Osteoblast (primary cell): ENCODE data around the gene SPR. TPM values are rescaled to one million over a fixed set of nuclear protein-coding genes. Genes with fewer than 3 reads are reported as not detected.
A peak's percentile ranks its signal among the peaks of the same experiment; 100 is the strongest.

ENCODE experiments used
- DNase-seq: peaks from one replicate; pipeline ENCODE4 v3.0.0; 2011; ENCODE audit warnings: low spot score, mixed read lengths; ENCODE audit not compliant: insufficient read length; ENCODE audit errors: missing footprints
- H2AFZ ChIP-seq: 2 replicates; pipeline ENCODE4 v1.6.0; 2011; ENCODE audit warnings: mild to moderate bottlenecking, low read length
- H3K27ac ChIP-seq: 2 replicates; pipeline ENCODE4 v1.5.1; 2011; ENCODE audit warnings: mild to moderate bottlenecking, low read depth, low read length, moderate library complexity
- H3K27me3 ChIP-seq: 2 replicates; pipeline ENCODE4 v1.6.0; 2012; ENCODE audit warnings: mild to moderate bottlenecking, control low read depth, inconsistent platforms, low read length, moderate library complexity; ENCODE audit not compliant: insufficient read depth
- H3K36me3 ChIP-seq: 2 replicates; pipeline ENCODE4 v1.5.1; 2011; ENCODE audit warnings: mild to moderate bottlenecking, low read length, control low read depth, moderate library complexity; ENCODE audit not compliant: insufficient read depth
- H3K4me1 ChIP-seq: 2 replicates; pipeline ENCODE4 v1.5.1; 2011; ENCODE audit warnings: mild to moderate bottlenecking, low read length, control low read depth, moderate library complexity; ENCODE audit not compliant: insufficient read depth
- H3K4me2 ChIP-seq: 2 replicates; pipeline ENCODE4 v1.6.0; 2011; ENCODE audit warnings: mild to moderate bottlenecking, low read length; ENCODE audit not compliant: insufficient read depth
- H3K4me3 ChIP-seq: fragments of 200-600 bp; sonication (generic); 3 replicates; pipeline ENCODE4 v1.5.1; 2012; ENCODE audit warnings: mild to moderate bottlenecking, low read length, inconsistent platforms; ENCODE audit not compliant: insufficient read depth
- H3K79me2 ChIP-seq: 2 replicates; pipeline ENCODE4 v1.6.0; 2012; ENCODE audit warnings: mild to moderate bottlenecking, low read length, control low read depth, inconsistent platforms; ENCODE audit not compliant: insufficient read depth
- H3K9me3 ChIP-seq: 2 replicates; pipeline ENCODE4 v1.5.1; 2011; ENCODE audit warnings: low read depth, low read length, control low read depth
- H4K20me1 ChIP-seq: 2 replicates; pipeline ENCODE4 v1.6.0; 2012; ENCODE audit warnings: mild to moderate bottlenecking, low read length, control low read depth; ENCODE audit not compliant: insufficient read depth
- total RNA-seq: library from RNA; depleted of rRNA; stranded (reverse); fragments of >200 nt; gene quantifications from 2 replicates; pipeline ENCODE4 v1.2.3, GENCODE V29; 2012
- TF ChIP-seq, protein P1 (sequence below): IDR thresholded peaks from 2 replicates; pipeline ENCODE4 v1.5.1; 2011; ENCODE audit warnings: mild to moderate bottlenecking, low read depth, low read length, moderate library complexity; ENCODE audit errors: extremely low read depth

SPR gene
- 17.0 and 19.2 TPM in 2 replicates for total RNA-seq

DNA sequence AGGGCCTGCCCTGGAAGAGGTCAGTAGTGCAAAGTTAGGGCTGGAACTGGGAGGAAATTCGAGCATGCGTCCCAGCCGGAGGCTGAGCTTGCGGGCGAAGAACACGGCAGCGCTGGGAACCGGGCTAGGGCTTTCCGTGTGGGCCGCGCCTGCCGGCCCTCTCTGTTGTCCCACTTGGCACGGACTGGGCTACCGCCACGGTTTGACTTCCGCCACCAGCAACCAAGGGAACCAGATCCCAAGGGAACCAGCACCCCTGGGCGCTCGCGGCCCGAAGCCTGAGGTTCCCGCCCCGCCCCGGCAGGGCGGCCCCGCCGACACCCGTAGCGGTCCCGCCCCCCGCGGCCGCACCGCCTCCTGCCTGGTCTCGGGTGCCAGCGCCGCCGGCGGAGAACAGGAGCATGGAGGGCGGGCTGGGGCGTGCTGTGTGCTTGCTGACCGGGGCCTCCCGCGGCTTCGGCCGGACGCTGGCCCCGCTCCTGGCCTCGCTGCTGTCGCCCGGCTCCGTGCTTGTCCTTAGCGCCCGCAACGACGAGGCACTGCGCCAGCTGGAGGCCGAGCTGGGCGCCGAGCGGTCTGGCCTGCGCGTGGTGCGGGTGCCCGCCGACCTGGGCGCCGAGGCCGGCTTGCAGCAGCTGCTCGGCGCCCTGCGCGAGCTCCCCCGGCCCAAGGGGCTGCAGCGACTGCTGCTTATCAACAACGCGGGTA, at the start of gene SPR:
Gene SPR, plus strand, starts transcription at position 377 of the 708 bp plus-strand sequence. Its CDS starts 25 bp downstream, at position 402.
- TF ChIP-seq, protein P1, sequence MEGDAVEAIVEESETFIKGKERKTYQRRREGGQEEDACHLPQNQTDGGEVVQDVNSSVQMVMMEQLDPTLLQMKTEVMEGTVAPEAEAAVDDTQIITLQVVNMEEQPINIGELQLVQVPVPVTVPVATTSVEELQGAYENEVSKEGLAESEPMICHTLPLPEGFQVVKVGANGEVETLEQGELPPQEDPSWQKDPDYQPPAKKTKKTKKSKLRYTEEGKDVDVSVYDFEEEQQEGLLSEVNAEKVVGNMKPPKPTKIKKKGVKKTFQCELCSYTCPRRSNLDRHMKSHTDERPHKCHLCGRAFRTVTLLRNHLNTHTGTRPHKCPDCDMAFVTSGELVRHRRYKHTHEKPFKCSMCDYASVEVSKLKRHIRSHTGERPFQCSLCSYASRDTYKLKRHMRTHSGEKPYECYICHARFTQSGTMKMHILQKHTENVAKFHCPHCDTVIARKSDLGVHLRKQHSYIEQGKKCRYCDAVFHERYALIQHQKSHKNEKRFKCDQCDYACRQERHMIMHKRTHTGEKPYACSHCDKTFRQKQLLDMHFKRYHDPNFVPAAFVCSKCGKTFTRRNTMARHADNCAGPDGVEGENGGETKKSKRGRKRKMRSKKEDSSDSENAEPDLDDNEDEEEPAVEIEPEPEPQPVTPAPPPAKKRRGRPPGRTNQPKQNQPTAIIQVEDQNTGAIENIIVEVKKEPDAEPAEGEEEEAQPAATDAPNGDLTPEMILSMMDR, result no peak
- peak within 1 kb of the TSS; percentile 92 for H2AFZ ChIP-seq
- peak within 1 kb of the TSS; percentile 92 for H3K4me2 ChIP-seq
- peaks cover 8% of the 10 kb centered on the region for H3K4me1 ChIP-seq
- no peaks in the 10 kb centered on the region for H3K36me3 ChIP-seq
- H3K79me2 ChIP-seq, result no peaks in the 10 kb centered on the region
- DNase-seq, result peak; percentile 95
- peak within 1 kb of the TSS; percentile 43 for H3K27ac ChIP-seq
- H3K4me3 ChIP-seq, result peak within 1 kb of the TSS; percentile 80
- H3K9me3 ChIP-seq, result no peaks in the 10 kb centered on the region
- peaks cover 17% of the 10 kb centered on the region for H4K20me1 ChIP-seq
- peaks cover 4% of the 10 kb centered on the region for H3K27me3 ChIP-seq

DNA sequence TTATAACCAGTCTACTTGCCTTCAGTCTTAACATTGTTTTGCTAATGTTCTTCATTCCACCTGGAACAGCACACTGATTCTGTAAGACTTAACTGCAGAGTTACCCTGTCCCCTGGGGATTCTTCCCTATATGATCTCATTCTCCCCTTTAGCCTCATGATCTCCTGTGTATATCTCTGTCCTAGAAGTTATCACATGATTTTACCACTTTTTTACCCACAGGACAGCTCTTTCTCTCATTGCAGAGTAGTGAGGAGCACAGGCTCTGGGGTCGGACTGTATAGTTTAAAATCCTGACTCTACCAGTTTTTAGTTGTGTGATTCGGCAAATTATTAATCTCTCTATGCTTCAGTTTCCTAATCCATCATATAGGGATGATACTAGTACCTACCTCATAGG, 47.1 kb upstream of the SPR start:
- no peak overlapping the region for H3K27ac ChIP-seq
- TF ChIP-seq, protein P1, result no peak
- peaks cover 7% of the 10 kb centered on the region for H3K27me3 ChIP-seq
- no peak overlapping the region for H2AFZ ChIP-seq
- H4K20me1 ChIP-seq, result no peaks in the 10 kb centered on the region
- H3K4me2 ChIP-seq, result no peak overlapping the region
- H3K79me2 ChIP-seq, result no peaks in the 10 kb centered on the region
- H3K36me3 ChIP-seq, result no peaks in the 10 kb centered on the region
- no peak overlapping the region for H3K4me3 ChIP-seq
- DNase-seq, result no peak
- no peaks in the 10 kb centered on the region for H3K4me1 ChIP-seq
- no peaks in the 10 kb centered on the region for H3K9me3 ChIP-seq

DNA sequence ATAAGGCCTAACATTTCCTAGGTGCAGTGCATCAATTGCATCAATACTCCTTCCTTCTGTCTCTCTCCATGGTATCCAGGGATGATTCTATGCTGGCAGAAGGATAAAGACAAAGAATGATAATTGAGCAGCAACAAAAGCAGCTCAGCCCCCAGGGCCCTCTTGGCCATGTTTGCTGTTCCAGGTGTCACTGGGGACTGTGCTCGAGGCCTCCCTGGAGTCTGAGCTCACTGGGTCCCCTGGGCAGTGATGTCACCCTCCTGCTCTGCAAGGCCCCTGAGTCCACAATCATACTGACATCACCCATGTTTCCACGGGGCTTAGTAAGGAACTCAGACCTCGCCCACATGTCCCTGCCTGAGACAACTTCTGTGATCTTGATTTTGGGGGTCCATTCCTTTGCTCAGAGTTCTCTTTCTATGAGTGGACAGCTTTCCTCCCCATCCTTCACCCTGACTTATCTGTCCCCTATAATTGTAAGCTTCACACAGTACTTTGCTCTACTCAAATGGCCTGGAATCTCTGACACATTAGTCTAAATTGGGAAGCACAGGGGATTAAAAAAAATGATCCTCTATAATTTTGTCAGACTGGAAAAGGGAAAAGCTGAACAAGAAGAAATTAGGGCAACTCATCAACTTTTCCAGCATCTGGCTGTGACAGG, 45.6 kb upstream of the SPR start:
- H3K27me3 ChIP-seq, result peaks cover 7% of the 10 kb centered on the region
- no peak overlapping the region for H2AFZ ChIP-seq
- H4K20me1 ChIP-seq, result no peaks in the 10 kb centered on the region
- H3K4me1 ChIP-seq, result no peaks in the 10 kb centered on the region
- no peaks in the 10 kb centered on the region for H3K79me2 ChIP-seq
- TF ChIP-seq, protein P1, result no peak
- peak; percentile 35 for DNase-seq
- no peak overlapping the region for H3K4me3 ChIP-seq
- H3K4me2 ChIP-seq, result no peak overlapping the region
- H3K9me3 ChIP-seq, result no peaks in the 10 kb centered on the region
- no peaks in the 10 kb centered on the region for H3K36me3 ChIP-seq
- no peak overlapping the region for H3K27ac ChIP-seq

DNA sequence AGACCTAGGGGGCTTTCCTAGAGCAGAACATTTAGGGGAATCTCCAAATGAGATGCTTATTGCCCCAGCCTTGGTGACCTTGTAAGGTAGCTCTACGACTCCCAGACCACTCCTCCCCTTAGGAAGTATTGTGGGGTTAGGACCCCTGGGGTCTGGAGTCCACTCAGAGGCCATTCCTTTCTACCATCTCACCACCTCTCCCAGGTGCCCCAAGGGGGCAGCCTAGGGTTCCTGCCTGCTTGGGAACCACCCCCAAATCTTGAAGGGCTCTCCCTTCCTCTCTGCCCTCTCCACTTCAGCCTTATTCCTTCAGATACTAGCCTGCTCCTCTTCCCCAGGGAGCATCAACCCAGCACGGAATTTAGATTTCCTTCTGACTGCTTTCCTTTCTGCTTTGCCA, 43.9 kb upstream of the SPR start:
- no peak overlapping the region for H3K4me2 ChIP-seq
- TF ChIP-seq, protein P1, result no peak
- no peak overlapping the region for H3K4me3 ChIP-seq
- no peaks in the 10 kb centered on the region for H3K4me1 ChIP-seq
- H4K20me1 ChIP-seq, result no peaks in the 10 kb centered on the region
- DNase-seq, result no peak
- no peaks in the 10 kb centered on the region for H3K79me2 ChIP-seq
- no peak overlapping the region for H3K27ac ChIP-seq
- H3K9me3 ChIP-seq, result no peaks in the 10 kb centered on the region
- H3K27me3 ChIP-seq, result peaks cover 10% of the 10 kb centered on the region
- H3K36me3 ChIP-seq, result no peaks in the 10 kb centered on the region
- no peak overlapping the region for H2AFZ ChIP-seq
